ENCODE measurements around the gene HSD17B13.
"Not testable (repeated sequence)": the region's sequence is repeated elsewhere in the genome, so short reads cannot be mapped to it uniquely, and the experiment has no call there.

Gene HSD17B13

GRCh38 chr4:87322754-87323153 is at the start of gene HSD17B13:
Gene HSD17B13 (minus strand): TSS chr4:87322882. CDS start chr4:87322841, 41 bp downstream.
- DNase-seq = no peak

- DNase-seq = no peak
Observed at GRCh38 chr4:87370068-87370467, 47.4 kb upstream of the HSD17B13 start.

- no peak for DNase-seq
Observed at GRCh38 chr4:87366521-87367162, 44.0 kb upstream of the HSD17B13 start.

- no peak for DNase-seq
Observed at GRCh38 chr4:87365348-87365747, 42.7 kb upstream of the HSD17B13 start.

- DNase-seq = no peak
Observed at GRCh38 chr4:87363552-87363951, 40.9 kb upstream of the HSD17B13 start.

- DNase-seq = no peak
Observed at GRCh38 chr4:87360338-87360935, 37.8 kb upstream of the HSD17B13 start.

GRCh38 chr4:87359258-87359657 is 36.6 kb upstream of the HSD17B13 start:
- no peak for DNase-seq

- no peak for DNase-seq
Observed at GRCh38 chr4:87356832-87357526, 34.3 kb upstream of the HSD17B13 start.

GRCh38 chr4:87354168-87355102 is 31.8 kb upstream of the HSD17B13 start:
- no peak for DNase-seq

- no peak for DNase-seq
Observed at GRCh38 chr4:87353592-87353991, 30.9 kb upstream of the HSD17B13 start.

- DNase-seq = no peak
Observed at GRCh38 chr4:87345139-87345538, 22.5 kb upstream of the HSD17B13 start.

GRCh38 chr4:87342872-87343271 is 20.2 kb upstream of the HSD17B13 start:
- no peak for DNase-seq

GRCh38 chr4:87341954-87342635 is 19.4 kb upstream of the HSD17B13 start:
- DNase-seq = not testable (repeated sequence)

GRCh38 chr4:87339440-87339839 is 16.8 kb upstream of the HSD17B13 start:
- DNase-seq = no peak

- no peak for DNase-seq
Observed at GRCh38 chr4:87337361-87337760, 14.7 kb upstream of the HSD17B13 start.

- DNase-seq = no peak
Observed at GRCh38 chr4:87333267-87333666, 10.6 kb upstream of the HSD17B13 start.

- no peak for DNase-seq
Observed at GRCh38 chr4:87330761-87331160, 8.1 kb upstream of the HSD17B13 start.

- DNase-seq = no peak
Observed at GRCh38 chr4:87327136-87327535, 4.5 kb upstream of the HSD17B13 start.

GRCh38 chr4:87326460-87326859 is 3.8 kb upstream of the HSD17B13 start:
- DNase-seq = no peak

GRCh38 chr4:87321888-87322287 is 794 bp downstream of the HSD17B13 start:
- no peak for DNase-seq

GRCh38 chr4:87317527-87317926 is 5.2 kb downstream of the HSD17B13 start:
- no peak for DNase-seq

GRCh38 chr4:87316961-87317360 is 5.7 kb downstream of the HSD17B13 start:
- no peak for DNase-seq

GRCh38 chr4:87315000-87315399 is 7.7 kb downstream of the HSD17B13 start:
- DNase-seq = not testable (repeated sequence)

All from DMS 273 treated with DMSO at 0.1 percent for 48 hours (cell line).